Right kidney (tissue), 1 donor: ENCODE results near the gene ARHGAP24.

Source experiments
- DNase-seq: peaks from one replicate; pipeline ENCODE4 v3.0.0-alpha.2; 2016

The ARHGAP24 gene

DNA sequence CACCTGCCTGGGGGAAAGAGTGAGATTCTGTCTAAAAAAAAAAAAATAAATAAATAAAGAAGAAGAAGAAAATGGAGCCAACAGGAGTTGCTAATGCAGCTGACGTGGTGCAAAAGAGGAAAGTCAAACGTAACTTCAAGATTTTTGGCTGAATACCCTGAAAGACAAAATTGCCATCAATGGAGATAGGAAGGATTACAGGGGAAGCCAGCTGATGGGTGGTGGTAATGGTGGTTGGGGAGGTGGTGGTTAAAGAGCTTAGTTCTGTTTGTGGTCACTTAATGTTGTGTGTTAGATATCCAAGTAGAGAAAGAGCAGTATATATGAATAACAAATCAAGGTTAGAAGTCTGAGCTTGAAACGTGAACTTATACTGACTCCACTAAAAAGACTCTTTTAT is 225.4 kb downstream of the ARHGAP24 start:
- DNase-seq: no peak

DNA sequence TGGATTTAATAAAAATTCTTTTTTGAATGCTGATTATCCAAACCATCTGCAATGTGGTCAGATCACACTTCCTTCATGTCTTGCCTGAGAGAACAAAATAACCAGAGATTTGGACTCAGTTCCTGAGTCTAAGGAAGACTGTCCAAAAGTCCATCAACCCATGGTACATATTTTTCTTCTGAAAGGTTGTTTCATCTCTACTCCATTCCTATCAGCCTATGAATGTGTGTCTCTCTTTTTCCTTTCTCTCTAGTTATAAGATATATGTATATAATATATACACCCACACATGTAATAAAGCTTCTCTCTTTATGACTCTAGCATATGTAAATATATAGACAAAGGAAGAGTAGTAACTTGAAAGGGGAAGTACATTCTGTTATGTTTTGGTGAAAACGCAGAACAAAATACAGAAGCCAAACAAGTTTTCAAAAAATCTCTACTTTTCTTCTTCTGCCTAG is 226.9 kb downstream of the ARHGAP24 start:
- DNase-seq: no peak

DNA sequence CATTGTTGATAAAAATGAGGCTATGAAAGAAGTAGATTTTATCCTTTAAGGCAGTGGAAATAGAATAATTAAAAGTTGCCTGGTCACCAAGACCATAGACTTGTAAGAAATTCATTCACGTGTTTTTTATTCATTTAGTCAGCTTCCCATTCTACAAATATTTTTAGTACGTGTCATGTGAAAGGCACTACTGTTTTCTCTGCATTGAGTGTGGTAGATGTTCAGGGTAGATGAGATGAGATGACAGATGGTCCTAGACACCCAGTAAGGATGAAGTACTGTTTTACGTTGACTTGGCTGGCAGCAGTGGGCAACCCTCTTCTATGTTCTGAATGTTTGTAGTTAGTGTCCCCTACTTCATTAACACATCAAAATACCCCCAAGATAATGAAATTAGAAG is 228.1 kb downstream of the ARHGAP24 start:
- no peak for DNase-seq

DNA sequence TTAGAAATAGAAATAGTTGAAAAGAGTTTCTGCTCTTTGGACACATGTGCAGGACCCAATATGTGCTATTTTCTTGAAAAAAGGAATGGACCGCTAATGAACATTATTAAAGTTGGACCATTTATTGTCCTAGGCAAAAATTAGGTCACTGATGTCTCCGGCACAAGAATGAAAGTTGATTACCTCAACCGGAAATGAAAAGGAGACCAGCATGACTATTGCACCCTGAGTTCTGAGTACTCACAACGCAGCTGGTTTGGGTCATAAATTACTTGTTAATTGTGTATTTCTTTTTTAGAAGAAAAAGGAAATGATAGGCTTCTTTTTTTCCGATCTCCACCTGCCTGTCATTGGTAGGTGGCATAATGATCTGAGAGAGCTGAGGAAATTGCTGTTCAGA is 232.7 kb downstream of the ARHGAP24 start:
- DNase-seq: no peak

DNA sequence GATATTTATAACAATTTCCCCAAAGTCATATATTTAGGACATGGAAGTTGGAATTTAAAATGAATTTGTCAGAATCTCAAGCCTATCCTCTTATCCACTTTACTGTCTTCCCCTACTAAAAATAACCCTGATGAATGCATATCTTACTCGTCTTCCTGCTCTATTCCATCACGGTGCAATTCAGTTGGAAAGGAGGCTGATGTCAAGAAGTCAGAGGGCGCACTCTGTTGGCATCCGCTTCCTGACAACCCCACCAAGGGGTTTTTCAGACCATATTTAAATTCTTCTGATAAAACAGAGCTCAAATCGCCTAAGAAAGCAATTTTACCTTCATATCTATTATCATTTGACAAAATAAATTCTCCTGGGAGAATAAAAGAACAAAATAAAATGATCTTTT is 233.5 kb downstream of the ARHGAP24 start:
- no peak for DNase-seq

DNA sequence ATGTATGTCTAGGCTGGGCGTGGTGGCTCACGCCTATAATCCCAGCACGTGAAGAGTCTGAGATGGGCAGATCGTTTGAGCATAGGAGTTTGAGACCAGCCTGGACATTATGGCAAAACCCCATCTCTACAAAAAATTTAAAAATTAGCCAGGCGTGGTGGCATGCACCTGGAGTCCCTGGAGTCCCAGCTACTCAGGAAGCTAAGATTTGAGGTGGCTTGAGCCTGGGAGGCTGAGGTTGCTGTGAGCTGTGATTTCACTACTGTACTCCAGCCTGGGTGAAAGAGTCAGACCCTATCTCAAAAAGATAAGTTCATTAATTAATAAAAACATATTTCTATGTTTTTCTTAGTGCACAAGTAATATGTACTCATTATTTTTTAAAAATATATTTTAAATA is 238.1 kb downstream of the ARHGAP24 start:
- DNase-seq: no peak

DNA sequence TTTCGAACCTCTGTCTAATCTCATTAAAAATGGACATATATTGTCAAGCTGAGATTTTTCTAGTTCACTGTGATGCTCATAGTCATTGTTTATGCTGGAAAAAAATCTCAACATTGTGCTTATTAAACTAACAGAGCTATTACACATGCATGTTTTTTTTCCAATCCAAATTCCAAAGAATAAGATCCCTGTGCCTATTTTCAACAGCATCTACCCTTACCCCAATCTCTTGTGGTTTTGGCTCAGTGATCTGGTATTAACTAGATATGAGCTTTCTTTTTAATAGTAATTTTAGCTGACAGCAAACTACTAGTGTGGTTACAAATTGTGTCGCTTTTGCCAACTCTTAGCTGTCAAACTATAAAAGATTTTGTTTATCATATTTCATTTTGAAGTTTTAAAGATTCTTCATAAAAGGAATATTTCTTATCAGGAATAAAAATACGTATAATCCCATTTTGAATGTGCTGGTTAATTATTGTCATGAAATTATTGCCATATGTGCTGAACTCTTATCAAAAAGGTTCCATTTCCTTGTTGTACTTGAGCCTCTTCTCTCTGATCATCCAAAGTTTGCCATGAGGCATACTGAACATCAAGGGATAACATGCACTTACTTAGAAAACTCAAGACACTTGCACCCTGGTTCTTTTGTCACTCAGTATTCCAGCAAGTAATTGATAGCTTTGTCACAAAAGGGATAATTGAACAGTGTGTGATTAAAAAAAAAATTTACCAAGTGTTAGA is 241.2 kb downstream of the ARHGAP24 start:
- DNase-seq: no peak

DNA sequence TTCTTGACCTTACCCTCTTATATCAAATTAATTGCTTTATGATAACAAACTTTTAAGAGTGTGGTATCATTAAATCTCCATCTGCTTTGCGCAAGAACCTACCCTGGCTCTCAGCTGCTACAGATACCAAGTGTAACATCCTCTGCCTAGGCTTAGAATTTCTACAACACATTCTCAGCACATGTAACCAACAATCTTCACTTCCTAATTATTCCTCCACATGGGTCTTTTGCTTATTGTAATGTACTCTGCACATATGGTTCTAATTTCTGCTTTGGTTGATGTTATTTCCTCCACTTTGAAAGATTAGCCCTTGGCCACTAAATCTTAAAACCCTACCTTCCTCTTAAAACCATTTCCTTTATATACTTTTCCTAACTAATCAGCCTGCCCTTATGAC is 242.4 kb downstream of the ARHGAP24 start:
- DNase-seq: no peak

- no peak for DNase-seq
Measured at GRCh38 chr4:85717847-85718246, 242.9 kb downstream of the ARHGAP24 start.

GRCh38 chr4:85720735-85721134 is 245.8 kb downstream of the ARHGAP24 start:
- DNase-seq: no peak

DNA sequence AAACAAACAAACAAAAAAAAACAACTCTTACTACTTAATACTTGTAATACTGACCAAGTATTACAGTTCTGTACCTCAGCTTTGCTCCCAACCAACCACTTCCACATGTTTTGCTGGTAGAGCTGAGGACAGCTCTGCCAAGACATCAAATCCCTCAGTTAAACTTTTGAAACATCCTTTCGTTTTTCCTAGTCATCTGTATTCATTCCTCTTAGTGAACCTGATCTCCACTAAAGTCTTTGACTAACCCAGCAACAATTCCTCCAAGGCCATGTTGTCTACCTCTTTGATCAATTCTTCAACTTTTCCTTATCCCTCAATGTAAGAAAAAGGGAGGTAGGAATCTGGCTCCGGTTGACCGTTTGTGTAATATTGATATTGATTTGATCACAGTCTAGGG is 247.5 kb downstream of the ARHGAP24 start:
- no peak for DNase-seq

- DNase-seq: no peak
Measured at GRCh38 chr4:85722807-85723206, 247.9 kb downstream of the ARHGAP24 start.

DNA sequence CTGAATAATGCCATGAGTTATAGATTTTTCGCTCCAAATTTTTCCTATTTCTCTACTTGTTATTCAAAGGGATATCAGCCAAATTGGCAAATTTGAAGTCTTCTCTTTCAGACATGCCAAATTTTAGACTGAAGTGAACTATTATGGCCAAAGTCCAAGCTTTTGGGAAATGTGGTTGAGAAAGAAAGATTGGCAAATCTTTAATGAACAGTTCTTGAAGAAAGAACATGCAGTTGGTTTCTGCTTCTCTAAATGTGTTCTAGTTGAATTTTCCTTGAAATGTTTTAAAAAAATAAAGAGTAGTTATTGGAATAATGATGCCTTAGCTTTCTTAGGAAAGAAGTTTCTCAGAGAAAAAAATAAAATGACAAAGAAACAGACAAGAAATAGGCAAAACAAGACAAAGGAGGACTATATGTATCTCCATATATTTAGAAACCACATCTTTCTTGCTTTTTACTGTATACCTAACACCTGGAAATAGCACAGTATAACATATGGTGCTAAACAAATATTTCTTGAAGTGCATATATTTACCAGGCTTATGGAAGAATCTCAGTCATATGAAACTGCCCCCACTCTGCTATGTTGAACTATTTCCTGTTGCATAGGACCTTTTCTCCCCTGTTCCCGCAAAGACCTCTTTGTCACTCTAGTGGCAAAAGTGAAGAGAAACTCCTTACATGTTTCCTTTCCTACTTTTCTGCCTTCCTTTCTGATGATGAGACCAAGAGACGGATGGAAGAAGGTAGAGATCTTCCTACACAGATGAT is 250.0 kb downstream of the ARHGAP24 start:
- DNase-seq: no peak

- no peak for DNase-seq
Measured at GRCh38 chr4:85725721-85726170, 250.8 kb downstream of the ARHGAP24 start.

GRCh38 chr4:85726555-85726954 is 251.6 kb downstream of the ARHGAP24 start:
- no peak for DNase-seq

DNA sequence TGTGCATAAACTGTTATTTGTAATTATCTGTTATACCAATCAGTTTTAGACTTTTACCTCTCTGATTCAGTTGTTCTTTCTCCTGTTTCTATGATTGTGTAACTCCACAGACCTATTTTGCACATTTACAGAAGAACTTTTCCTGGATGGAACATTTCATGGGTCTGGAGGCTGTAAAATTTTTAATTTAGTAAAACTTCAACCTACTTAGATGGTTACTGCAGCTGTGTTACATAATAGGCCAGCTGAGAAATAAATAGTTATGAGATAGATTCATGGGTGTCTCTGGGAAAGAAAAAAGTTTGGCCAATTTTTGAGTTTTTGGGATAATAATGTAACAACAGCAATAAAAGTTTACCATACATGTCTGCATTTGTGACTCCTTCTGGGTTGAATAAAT is 253.5 kb downstream of the ARHGAP24 start:
- no peak for DNase-seq

- DNase-seq: no peak
Measured at GRCh38 chr4:85732124-85732523, 257.2 kb downstream of the ARHGAP24 start.

DNA sequence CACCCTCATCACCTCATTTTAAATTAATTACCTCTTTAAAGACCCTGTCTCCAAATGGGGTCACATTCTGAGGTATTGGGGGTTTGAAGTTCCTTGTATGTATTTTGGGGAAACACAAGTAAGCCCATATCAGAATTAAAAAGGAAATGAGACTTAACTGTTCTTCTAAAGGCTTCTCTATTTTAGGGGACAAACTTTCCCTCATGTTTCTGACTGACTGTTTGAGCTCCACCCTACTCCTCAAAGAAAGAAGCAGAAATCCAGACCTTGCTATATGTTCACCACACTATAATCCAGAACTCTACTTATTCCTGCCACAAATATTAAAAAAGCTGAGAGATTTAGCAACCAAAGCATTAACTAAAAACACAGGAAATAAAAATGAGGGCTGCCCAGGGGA is 258.8 kb downstream of the ARHGAP24 start:
- DNase-seq: no peak

- DNase-seq: no peak
Measured at GRCh38 chr4:85734424-85734831, 259.5 kb downstream of the ARHGAP24 start.

- no peak for DNase-seq
Measured at GRCh38 chr4:85736571-85736970, 261.6 kb downstream of the ARHGAP24 start.

GRCh38 chr4:85737254-85737653 is 262.3 kb downstream of the ARHGAP24 start:
- no peak for DNase-seq

GRCh38 chr4:85738721-85739120 is 263.8 kb downstream of the ARHGAP24 start:
- no peak for DNase-seq

DNA sequence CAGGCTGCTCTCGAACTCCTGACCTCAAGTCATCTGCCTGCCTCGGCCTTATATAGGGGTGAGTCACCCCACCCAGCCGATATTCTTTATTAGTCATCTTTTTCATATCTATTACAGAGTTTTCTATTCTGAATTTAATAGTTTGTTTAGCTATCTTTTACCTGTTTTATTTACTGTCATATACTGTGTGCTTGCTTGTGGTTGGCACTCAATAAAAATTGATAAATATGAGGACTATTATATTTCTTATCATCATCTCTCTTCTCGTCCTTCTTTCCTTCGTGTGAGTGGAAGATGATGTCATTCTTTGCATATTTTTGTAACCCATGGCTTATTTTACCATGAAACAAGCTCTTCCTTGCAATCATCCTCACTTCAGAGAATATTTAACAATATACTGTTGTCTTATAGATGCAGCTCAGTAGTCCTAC is 265.5 kb downstream of the ARHGAP24 start:
- no peak for DNase-seq

- no peak for DNase-seq
Measured at GRCh38 chr4:85741381-85741780, 266.4 kb downstream of the ARHGAP24 start.
